ENCODE results near the gene PTPRF.

PTPRF gene

DNA sequence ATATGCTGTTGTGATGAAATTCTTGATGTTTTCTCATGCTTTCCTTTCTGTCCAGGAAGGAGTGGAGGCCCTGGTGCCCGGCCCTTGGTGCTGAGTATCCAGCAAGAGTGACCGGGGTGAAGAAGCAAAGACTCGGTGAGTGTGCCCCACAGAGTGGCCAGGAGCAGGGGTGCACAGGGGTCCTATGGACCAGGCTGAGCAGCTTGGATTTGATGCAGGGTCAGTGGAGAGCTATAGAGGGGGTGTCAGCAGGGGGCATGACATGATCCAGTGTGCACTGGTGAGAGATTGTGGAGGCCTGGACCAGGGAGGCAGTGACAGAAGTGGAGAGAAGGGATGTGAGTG is 7.4 kb downstream of the PTPRF start:
- no peak overlapping the region for H3K9ac ChIP-seq (ENCODE audit: low read length)
- no peaks in the 10 kb centered on the region for H3K9me2 ChIP-seq (replicated peaks; ENCODE audit: insufficient read depth, low read length)
- no peak overlapping the region for H2AFZ ChIP-seq (ENCODE audit: low read depth, low read length, severe bottlenecking)
- no peaks in the 10 kb centered on the region for H3K9me3 ChIP-seq (ENCODE audit: insufficient read depth, low read length)
- no peaks in the 10 kb centered on the region for H3K79me2 ChIP-seq (ENCODE audit: insufficient read depth, low read length)
- H3K27me3 ChIP-seq (ENCODE audit: low read length): no peaks in the 10 kb centered on the region
- H3K36me3 ChIP-seq (ENCODE audit: low read length): no peaks in the 10 kb centered on the region
- H3K4me2 ChIP-seq (ENCODE audit: low read depth, low read length, poor library complexity, severe bottlenecking): no peak overlapping the region
- TF ChIP-seq CTCF (IDR thresholded peaks at IDR 0.05; ENCODE audit: insufficient read depth, low read length, poor library complexity, severe bottlenecking) (no peak), EZH2phosphoT487 (conservative IDR thresholded peaks at IDR 0.05; ENCODE audit: low read length) (no peak)
- no peaks in the 10 kb centered on the region; the same call in 1 of the 2 replicates for H4K20me1 ChIP-seq (ENCODE audit: low read depth, low read length)
- no peaks in the 10 kb centered on the region for H3F3A ChIP-seq (ENCODE audit: insufficient read depth)
- H3K27ac ChIP-seq (ENCODE audit: low read depth, low read length): no peak overlapping the region
- no peak overlapping the region for H3K4me3 ChIP-seq (ENCODE audit: insufficient read depth, low read length, poor library complexity, severe bottlenecking)

GRCh38 chr1:43538969-43539368 is 8.3 kb downstream of the PTPRF start:
- H3K79me2 ChIP-seq (ENCODE audit: insufficient read depth, low read length): no peaks in the 10 kb centered on the region
- no peak overlapping the region for H3K4me2 ChIP-seq (ENCODE audit: low read depth, low read length, poor library complexity, severe bottlenecking)
- H3K27me3 ChIP-seq (ENCODE audit: low read length): no peaks in the 10 kb centered on the region

GRCh38 chr1:43539726-43540434 is 9.2 kb downstream of the PTPRF start:
- H3K79me2 ChIP-seq (ENCODE audit: insufficient read depth, low read length): no peaks in the 10 kb centered on the region
- H3F3A ChIP-seq (ENCODE audit: insufficient read depth): no peaks in the 10 kb centered on the region

More at GRCh38 chr1:43538969-43539368, 8.3 kb downstream of the PTPRF start:
- Histone ChIP-seq H3K4me3 (ENCODE audit: insufficient read depth, low read length, poor library complexity, severe bottlenecking) (no peak overlapping the region), H3K9ac (ENCODE audit: low read length) (no peak overlapping the region), H4K20me1 (ENCODE audit: low read depth, low read length) (no peaks in the 10 kb centered on the region), H3K9me3 (ENCODE audit: insufficient read depth, low read length) (no peaks in the 10 kb centered on the region), H3F3A (ENCODE audit: insufficient read depth) (no peaks in the 10 kb centered on the region), H3K36me3 (ENCODE audit: low read length) (no peaks in the 10 kb centered on the region), H3K9me2 (replicated peaks; ENCODE audit: insufficient read depth, low read length) (no peaks in the 10 kb centered on the region), H3K27ac (ENCODE audit: low read depth, low read length) (no peak overlapping the region), H2AFZ (ENCODE audit: low read depth, low read length, severe bottlenecking) (no peak overlapping the region)
- TF ChIP-seq CTCF (IDR thresholded peaks at IDR 0.05; ENCODE audit: insufficient read depth, low read length, poor library complexity, severe bottlenecking) (no peak), EZH2phosphoT487 (conservative IDR thresholded peaks at IDR 0.05; ENCODE audit: low read length) (no peak)

More at GRCh38 chr1:43539726-43540434, 9.2 kb downstream of the PTPRF start:
- Histone ChIP-seq H3K9me3 (ENCODE audit: insufficient read depth, low read length) (no peaks in the 10 kb centered on the region), H3K36me3 (ENCODE audit: low read length) (no peaks in the 10 kb centered on the region), H3K9ac (ENCODE audit: low read length) (no peak overlapping the region), H3K4me2 (ENCODE audit: low read depth, low read length, poor library complexity, severe bottlenecking) (no peak overlapping the region), H3K4me3 (ENCODE audit: insufficient read depth, low read length, poor library complexity, severe bottlenecking) (no peak overlapping the region), H2AFZ (ENCODE audit: low read depth, low read length, severe bottlenecking) (no peak overlapping the region), H3K27ac (ENCODE audit: low read depth, low read length) (no peak overlapping the region), H3K9me2 (replicated peaks; ENCODE audit: insufficient read depth, low read length) (no peaks in the 10 kb centered on the region), H3K27me3 (ENCODE audit: low read length) (no peaks in the 10 kb centered on the region), H4K20me1 (ENCODE audit: low read depth, low read length) (no peaks in the 10 kb centered on the region)
- TF ChIP-seq CTCF (IDR thresholded peaks at IDR 0.05; ENCODE audit: insufficient read depth, low read length, poor library complexity, severe bottlenecking): no peak
- no peak for TF ChIP-seq EZH2phosphoT487 (conservative IDR thresholded peaks at IDR 0.05; ENCODE audit: low read length)
